T-cell (primary cell): ENCODE data around the gene LRRC4C. TPM values are rescaled to one million over a fixed set of nuclear protein-coding genes. Genes with fewer than 3 reads are reported as not detected.

Experiments used
- ATAC-seq, 4 experiments: fragments of 200-7000 bp in 3 of 4; fragments of 150-1000 bp in 1 of 4; cut with Tn5 transposase; replicated peaks in 1 of 4; 1 replicate in 3 of 4; 2 replicates in 1 of 4; pipeline ENCODE4 v1.10.0; 2021; ENCODE audit warnings: moderate library complexity in 3 of 4, mild to moderate bottlenecking in 2 of 4, moderate number of reproducible peaks in 1 of 4
- CTCF ChIA-PET, 2 donors: fragments of 300-600 bp; sonication (Branson Sonifier 250); formaldehyde crosslinking; loops; one replicate each; lab custom pipeline; 2022; ENCODE audit warnings: antibody characterized with exemption in 2 of 2; lab: Charles Lee
- POLR2A ChIA-PET, 2 donors: fragments of 300-600 bp; sonication (Branson Sonifier 250); formaldehyde crosslinking; loops; one replicate each; lab custom pipeline; 2022; ENCODE audit warnings: antibody characterized with exemption in 2 of 2; lab: Charles Lee
- DNase-seq, 35 experiments: peaks; one replicate each; pipeline versions ENCODE4 v3.0.0 to v3.0.0-alpha.2; 2013 to 2023
- H3K27ac ChIP-seq: one replicate; pipeline ENCODE4 v1.5.1; 2013; ENCODE audit warnings: low read length
- H3K27me3 ChIP-seq, 2 experiments: replicated peaks in 1 of 2; 1 replicate in 1 of 2; 2 replicates in 1 of 2; pipeline versions ENCODE4 v1.6.1 to v1.7.0; 2013; ENCODE audit warnings: low read length in 1 of 2, mixed read lengths in 1 of 2; ENCODE audit not compliant: control insufficient read depth in 2 of 2, insufficient read depth in 2 of 2; ENCODE audit errors: extremely low read depth in 1 of 2
- H3K36me3 ChIP-seq, 2 donors: 1 replicate in 1 of 2; 2 replicates in 1 of 2; pipeline versions ENCODE4 v1.6.1 to v1.7.0; 2013; ENCODE audit warnings: low read length in 1 of 2; ENCODE audit not compliant: control insufficient read depth in 2 of 2, insufficient read depth in 1 of 2; ENCODE audit errors: extremely low read depth in 1 of 2
- H3K4me1 ChIP-seq, 2 experiments: 1 replicate in 1 of 2; 2 replicates in 1 of 2; pipeline versions ENCODE4 v1.6.1 to v1.7.0; 2013; ENCODE audit warnings: low read length in 2 of 2, mixed read lengths in 1 of 2; ENCODE audit not compliant: insufficient read depth in 2 of 2, control insufficient read depth in 1 of 2; ENCODE audit errors: extremely low read depth in 1 of 2
- H3K4me3 ChIP-seq, 2 donors: 1 replicate in 1 of 2; 2 replicates in 1 of 2; pipeline versions ENCODE4 v1.5.1 to v1.7.0; 2013; ENCODE audit warnings: mild to moderate bottlenecking in 2 of 2, low read length in 1 of 2, moderate library complexity in 1 of 2; ENCODE audit not compliant: control insufficient read depth in 1 of 2; ENCODE audit errors: extremely low read depth in 1 of 2
- H3K9me3 ChIP-seq: 2 replicates; pipeline ENCODE4 v1.7.0; 2013
- H3K27ac Mint-ChIP-seq, 2 donors: one replicate each; pipeline ENCODE4 v1.8.0; 2020 to 2021; ENCODE audit warnings: mild to moderate bottlenecking in 2 of 2, mixed read lengths in 2 of 2
- H3K27me3 Mint-ChIP-seq, 2 donors: one replicate each; pipeline ENCODE4 v1.8.0; 2021 to 2022; ENCODE audit warnings: mixed read lengths in 2 of 2
- H3K36me3 Mint-ChIP-seq: one replicate; pipeline ENCODE4 v1.8.0; 2021; ENCODE audit warnings: mixed read lengths
- H3K4me1 Mint-ChIP-seq, 3 donors: one replicate each; pipeline ENCODE4 v1.8.0; 2020 to 2022; ENCODE audit warnings: mixed read lengths in 3 of 3, mild to moderate bottlenecking in 1 of 3
- H3K4me3 Mint-ChIP-seq, 3 donors: one replicate each; pipeline ENCODE4 v1.8.0; 2020 to 2022; ENCODE audit warnings: mild to moderate bottlenecking in 3 of 3, mixed read lengths in 3 of 3, moderate library complexity in 3 of 3
- H3K9me3 Mint-ChIP-seq, 3 donors: one replicate each; pipeline ENCODE4 v1.8.0; 2020 to 2022; ENCODE audit warnings: mixed read lengths in 3 of 3
- WGBS: methylation state at CpG from one replicate; pipeline ENCODE4 v1.1.5; 2013; ENCODE audit warnings: missing lambda C conversion rate; ENCODE audit not compliant: insufficient coverage; 5-methylcytosine and 5-hydroxymethylcytosine counted together
- total RNA-seq, 35 experiments: library from RNA in 6 of 35; stranded (reverse) in 6 of 35; fragments of 120-200 nt in 1 of 35; gene quantifications; one replicate each; pipeline versions ENCODE4 v1.2.1 to v1.2.4 and lab custom pipeline; 2013 to 2026

LRRC4C gene
- total RNA-seq, 5 donors from 2014 or later (not counting 1 experiment from before 2014, with no cell fraction given): not detected

DNA sequence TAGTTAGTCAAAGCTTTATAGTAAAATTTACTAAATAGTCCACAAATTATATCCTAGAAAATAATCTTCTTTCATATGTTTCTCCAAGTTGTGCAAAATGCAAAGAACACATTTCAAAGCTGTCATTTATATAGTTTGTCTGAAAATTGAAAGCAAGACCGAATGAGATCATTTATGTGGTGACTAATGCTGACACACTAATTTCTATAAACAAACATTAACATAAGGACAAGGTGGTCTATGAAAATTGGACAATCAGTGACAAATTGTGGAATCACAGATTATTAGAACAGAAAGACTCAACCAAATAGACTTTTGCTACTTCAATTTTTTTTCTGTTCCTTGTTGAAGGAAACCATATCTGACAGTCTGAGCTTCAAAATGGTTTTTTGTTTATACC, 1056.1 kb downstream of the LRRC4C start:
- Mint-ChIP-seq H3K27ac (no peak overlapping the region), H3K9me3 (peaks cover 9 to 26% (median 26%) of the 10 kb centered on the region in 3 donors), H3K4me3 (no peak overlapping the region), H3K4me1 (no peaks in the 10 kb centered on the region), H3K27me3 (no peaks in the 10 kb centered on the region), H3K36me3 (no peaks in the 10 kb centered on the region)
- no peak overlapping the region for H3K4me3 ChIP-seq
- H3K27ac ChIP-seq: no peak overlapping the region
- no peak for DNase-seq
- ATAC-seq: no peak
- POLR2A ChIA-PET: no interaction called here
- no peaks in the 10 kb centered on the region for H3K4me1 ChIP-seq
- no peaks in the 10 kb centered on the region for H3K36me3 ChIP-seq
- no peaks in the 10 kb centered on the region for H3K9me3 ChIP-seq
- H3K27me3 ChIP-seq: no peaks in the 10 kb centered on the region
- no CpG with 5 or more reads among the region's 1 CpG for WGBS
- CTCF ChIA-PET: no interaction called here

DNA sequence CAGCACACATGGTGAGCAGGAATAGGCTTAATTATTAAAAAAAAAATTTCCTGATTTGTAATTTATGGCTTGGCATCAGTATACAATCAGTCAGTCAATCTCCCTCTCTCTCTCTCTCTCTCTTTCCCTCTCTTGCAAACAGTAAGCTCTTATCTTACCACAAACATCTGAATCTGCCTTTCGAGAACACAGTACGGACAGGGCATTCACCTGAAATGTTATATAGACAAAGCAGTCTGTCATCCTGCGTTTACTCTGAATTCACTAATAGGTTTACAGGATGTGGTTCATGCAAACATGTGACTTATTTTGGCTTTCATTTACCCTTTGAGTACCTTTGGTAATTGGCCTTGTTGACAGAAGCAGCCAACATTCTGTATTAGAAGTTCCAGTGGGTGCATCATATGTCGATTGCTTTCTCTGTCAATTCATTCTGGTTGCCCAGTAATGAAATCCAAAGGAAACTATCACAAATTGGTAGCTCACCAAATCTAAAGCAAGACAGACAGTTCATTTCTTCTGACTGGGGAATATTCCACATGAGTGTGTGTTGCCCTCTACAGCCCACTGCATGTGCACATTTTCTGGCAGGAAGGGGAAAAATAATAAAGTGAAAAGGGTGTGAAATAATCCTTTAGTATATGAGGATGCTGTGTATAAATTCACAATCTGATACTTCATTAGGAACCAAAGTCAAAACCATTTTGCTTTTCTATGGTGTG, 1058.2 kb downstream of the LRRC4C start:
- Mint-ChIP-seq H3K4me1 (no peaks in the 10 kb centered on the region), H3K36me3 (no peaks in the 10 kb centered on the region), H3K4me3 (no peak overlapping the region), H3K27ac (no peak overlapping the region), H3K9me3 (peaks cover 9 to 29% (median 20%) of the 10 kb centered on the region in 3 donors), H3K27me3 (no peaks in the 10 kb centered on the region)
- Histone ChIP-seq H3K27ac (no peak overlapping the region), H3K27me3 (no peaks in the 10 kb centered on the region), H3K4me3 (no peak overlapping the region), H3K36me3 (no peaks in the 10 kb centered on the region), H3K4me1 (no peaks in the 10 kb centered on the region), H3K9me3 (no peaks in the 10 kb centered on the region)
- ChIA-PET CTCF (no interaction called here), POLR2A (no interaction called here)
- ATAC-seq (no peak), DNase-seq (no peak)
- 17% methylated on average over 3 of the region's 4 CpGs for WGBS

DNA sequence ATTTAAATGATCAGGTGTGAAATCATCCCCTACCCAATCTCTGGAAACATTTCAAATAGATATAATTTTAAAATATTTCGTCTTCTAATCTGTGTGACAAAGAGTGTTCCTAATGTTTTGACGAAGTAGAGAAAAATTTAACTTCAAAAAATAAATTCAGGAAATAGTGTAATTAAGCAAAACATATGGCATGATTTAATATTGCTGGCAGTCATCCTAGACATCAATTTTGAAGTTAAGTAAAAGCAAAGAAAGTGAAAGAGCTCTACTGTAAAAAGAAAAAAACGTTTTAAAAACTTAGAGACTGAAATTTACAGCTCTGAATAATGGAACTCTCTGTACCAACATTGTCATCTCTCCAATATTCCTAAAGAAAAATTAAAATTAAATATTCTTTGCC, 1062.3 kb downstream of the LRRC4C start:
- CTCF ChIA-PET: no interaction called here
- Histone ChIP-seq H3K4me1 (no peaks in the 10 kb centered on the region), H3K4me3 (no peak overlapping the region), H3K36me3 (no peaks in the 10 kb centered on the region), H3K27ac (no peak overlapping the region), H3K9me3 (peaks cover 3% of the 10 kb centered on the region), H3K27me3 (no peaks in the 10 kb centered on the region)
- no peaks in the 10 kb centered on the region for H3K36me3 Mint-ChIP-seq
- H3K9me3 Mint-ChIP-seq: peaks cover 10 to 26% (median 24%) of the 10 kb centered on the region in 3 donors
- no peaks in the 10 kb centered on the region for H3K27me3 Mint-ChIP-seq
- ATAC-seq: no peak
- no peak for DNase-seq
- no CpG with 5 or more reads among the region's 3 CpGs for WGBS
- no peak overlapping the region for H3K27ac Mint-ChIP-seq
- POLR2A ChIA-PET: no interaction called here
- no peak overlapping the region for H3K4me3 Mint-ChIP-seq
- H3K4me1 Mint-ChIP-seq: no peaks in the 10 kb centered on the region

DNA sequence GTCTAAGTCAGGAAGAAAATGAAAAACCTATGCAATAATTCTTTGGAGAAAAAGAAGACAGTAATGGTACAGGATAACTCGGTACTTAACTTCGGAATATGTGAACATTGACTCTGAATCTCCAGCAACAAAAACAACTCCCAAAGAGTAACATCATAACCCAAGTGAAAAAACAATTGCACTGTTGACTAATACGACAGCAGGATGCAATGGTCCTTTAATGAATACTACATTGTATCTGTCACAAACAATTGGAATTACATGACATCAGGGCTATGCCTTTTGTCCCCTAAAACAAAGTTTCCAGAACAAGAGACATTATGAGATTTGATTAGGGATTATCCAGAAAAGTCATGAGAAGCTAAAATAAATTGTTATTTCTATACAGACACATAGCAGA, 1065.9 kb downstream of the LRRC4C start:
- no peak for ATAC-seq
- H3K36me3 Mint-ChIP-seq: no peaks in the 10 kb centered on the region
- H3K9me3 Mint-ChIP-seq: peaks cover 12 to 33% (median 15%) of the 10 kb centered on the region in 3 donors
- peaks cover 3% of the 10 kb centered on the region for H3K9me3 ChIP-seq
- no peaks in the 10 kb centered on the region for H3K36me3 ChIP-seq
- H3K4me1 Mint-ChIP-seq: no peaks in the 10 kb centered on the region
- no peak overlapping the region for H3K27ac ChIP-seq
- no peak overlapping the region for H3K4me3 Mint-ChIP-seq
- CTCF ChIA-PET: no interaction called here
- H3K4me3 ChIP-seq: no peak overlapping the region
- POLR2A ChIA-PET: no interaction called here
- H3K27me3 ChIP-seq: no peaks in the 10 kb centered on the region
- H3K27ac Mint-ChIP-seq: no peak overlapping the region
- WGBS: 83% methylated on average over 1 of the region's 3 CpGs
- H3K4me1 ChIP-seq: no peaks in the 10 kb centered on the region
- H3K27me3 Mint-ChIP-seq: no peaks in the 10 kb centered on the region
- no peak for DNase-seq

DNA sequence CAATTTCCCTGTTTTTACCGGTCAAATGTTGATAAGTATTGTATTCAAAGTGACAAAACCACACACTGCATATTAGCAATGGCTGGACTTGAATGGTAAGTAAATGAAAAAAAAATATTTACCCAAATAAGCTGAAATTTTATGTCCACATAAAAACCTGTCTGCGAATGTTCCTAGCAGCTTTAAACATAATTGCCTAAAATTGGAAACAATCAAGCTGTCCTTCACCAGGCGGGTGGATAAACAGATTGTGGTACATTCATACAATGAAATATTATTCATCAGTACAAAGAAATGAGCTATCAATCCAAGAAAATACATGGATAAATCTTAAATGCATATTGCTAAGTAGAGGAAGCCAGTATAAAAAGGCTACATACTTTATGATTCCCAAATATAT, 1067.8 kb downstream of the LRRC4C start:
- Histone ChIP-seq H3K4me3 (no peak overlapping the region), H3K9me3 (peaks cover 3% of the 10 kb centered on the region), H3K4me1 (no peaks in the 10 kb centered on the region), H3K27me3 (no peaks in the 10 kb centered on the region), H3K36me3 (no peaks in the 10 kb centered on the region), H3K27ac (no peak overlapping the region)
- DNase-seq (no peak), ATAC-seq (no peak)
- H3K27me3 Mint-ChIP-seq: no peaks in the 10 kb centered on the region
- WGBS: no CpG with 5 or more reads among the region's 3 CpGs
- no peak overlapping the region for H3K27ac Mint-ChIP-seq
- H3K4me3 Mint-ChIP-seq: no peak overlapping the region
- no peaks in the 10 kb centered on the region for H3K4me1 Mint-ChIP-seq
- no peaks in the 10 kb centered on the region for H3K36me3 Mint-ChIP-seq
- ChIA-PET POLR2A (no interaction called here), CTCF (no interaction called here)
- H3K9me3 Mint-ChIP-seq: peaks cover 14 to 39% (median 16%) of the 10 kb centered on the region in 3 donors

DNA sequence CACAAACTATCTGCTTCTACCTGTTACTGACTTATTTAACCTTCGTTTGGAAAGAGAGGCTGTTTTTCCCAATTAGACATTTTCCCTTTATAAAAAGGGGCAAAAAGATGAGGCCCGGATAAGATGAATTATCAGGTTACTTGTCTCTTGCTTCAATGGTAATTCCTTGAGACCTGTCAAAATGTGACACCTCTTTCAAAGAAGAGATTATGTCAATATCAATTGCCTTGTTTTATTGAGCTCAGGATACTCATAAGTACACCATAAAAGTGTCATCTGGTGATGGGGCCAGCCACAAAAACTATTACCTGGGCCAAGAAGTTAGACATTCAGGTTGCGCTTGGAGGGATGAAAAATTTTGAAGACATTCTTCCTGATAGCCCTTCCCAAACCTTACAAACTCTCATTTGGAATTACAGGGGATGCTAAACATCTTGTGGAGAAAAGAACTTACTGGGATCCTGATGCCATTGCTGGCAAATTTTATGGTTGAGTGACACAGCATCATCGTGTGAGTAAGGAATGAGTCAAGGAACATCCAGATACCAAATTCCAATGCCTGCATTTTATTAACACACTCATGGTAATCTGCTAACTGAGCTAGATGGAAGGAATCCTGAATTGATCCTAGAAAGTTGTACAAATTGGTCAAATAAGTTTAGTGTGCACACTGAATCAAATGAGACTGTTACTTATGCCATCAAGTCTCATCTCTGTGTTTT, 1071.2 kb downstream of the LRRC4C start:
- peaks cover 8 to 31% (median 13%) of the 10 kb centered on the region in 3 donors for H3K9me3 Mint-ChIP-seq
- H3K27me3 Mint-ChIP-seq: no peaks in the 10 kb centered on the region
- Histone ChIP-seq H3K27me3 (no peaks in the 10 kb centered on the region), H3K9me3 (no peaks in the 10 kb centered on the region), H3K36me3 (no peaks in the 10 kb centered on the region), H3K4me1 (no peaks in the 10 kb centered on the region), H3K4me3 (no peak overlapping the region), H3K27ac (no peak overlapping the region)
- WGBS: no CpG with 5 or more reads among the region's 4 CpGs
- H3K4me3 Mint-ChIP-seq: no peak overlapping the region
- no peaks in the 10 kb centered on the region for H3K36me3 Mint-ChIP-seq
- ATAC-seq (no peak), DNase-seq (no peak)
- POLR2A ChIA-PET: no interaction called here
- H3K4me1 Mint-ChIP-seq: no peaks in the 10 kb centered on the region
- CTCF ChIA-PET: no interaction called here
- no peak overlapping the region for H3K27ac Mint-ChIP-seq
